HL-60 (cell line): ENCODE data around the gene SIGLEC10.

Experiments
- POLR2AphosphoS5 ChIP-seq: IDR thresholded peaks from 2 replicates; pipeline ENCODE4 v1.6.1; 2012; ENCODE audit warnings: low read depth
- TF ChIP-seq, protein P1 (sequence below): IDR thresholded peaks from one replicate; pipeline ENCODE4 v1.5.1; 2011; ENCODE audit warnings: low read length, control low read depth, inconsistent platforms; ENCODE audit not compliant: insufficient read depth

GRCh38 chr19:51370230-51370629, 47.2 kb downstream of the SIGLEC10 start:
- TF ChIP-seq, protein P1, sequence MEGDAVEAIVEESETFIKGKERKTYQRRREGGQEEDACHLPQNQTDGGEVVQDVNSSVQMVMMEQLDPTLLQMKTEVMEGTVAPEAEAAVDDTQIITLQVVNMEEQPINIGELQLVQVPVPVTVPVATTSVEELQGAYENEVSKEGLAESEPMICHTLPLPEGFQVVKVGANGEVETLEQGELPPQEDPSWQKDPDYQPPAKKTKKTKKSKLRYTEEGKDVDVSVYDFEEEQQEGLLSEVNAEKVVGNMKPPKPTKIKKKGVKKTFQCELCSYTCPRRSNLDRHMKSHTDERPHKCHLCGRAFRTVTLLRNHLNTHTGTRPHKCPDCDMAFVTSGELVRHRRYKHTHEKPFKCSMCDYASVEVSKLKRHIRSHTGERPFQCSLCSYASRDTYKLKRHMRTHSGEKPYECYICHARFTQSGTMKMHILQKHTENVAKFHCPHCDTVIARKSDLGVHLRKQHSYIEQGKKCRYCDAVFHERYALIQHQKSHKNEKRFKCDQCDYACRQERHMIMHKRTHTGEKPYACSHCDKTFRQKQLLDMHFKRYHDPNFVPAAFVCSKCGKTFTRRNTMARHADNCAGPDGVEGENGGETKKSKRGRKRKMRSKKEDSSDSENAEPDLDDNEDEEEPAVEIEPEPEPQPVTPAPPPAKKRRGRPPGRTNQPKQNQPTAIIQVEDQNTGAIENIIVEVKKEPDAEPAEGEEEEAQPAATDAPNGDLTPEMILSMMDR: no peak
- no peak for TF ChIP-seq POLR2AphosphoS5
